Adrenal gland (tissue), 5 donors: ENCODE results near the gene MARCKSL1.

ENCODE experiments used
- CTCF ChIP-seq, 6 experiments: fragments of 450-650 bp in 4 of 6; fragments of 200-600 bp in 2 of 6; sonication (generic) in 1 of 6; IDR thresholded peaks; 1 replicate in 5 of 6; 2 replicates in 1 of 6; pipeline versions ENCODE4 v1.5.1 to v1.8.0; 2016 to 2021; ENCODE audit warnings: antibody characterized with exemption in 6 of 6, mild to moderate bottlenecking in 2 of 6, moderate library complexity in 1 of 6
- POLR2A ChIP-seq, 2 donors: fragments of 450-650 bp; IDR thresholded peaks; one replicate each; pipeline ENCODE4 v1.6.1; 2017; ENCODE audit warnings: antibody characterized with exemption in 2 of 2, mild to moderate bottlenecking in 2 of 2, moderate library complexity in 1 of 2
- donor health status: DM: no; HTN: no; CAD: no.

DNA sequence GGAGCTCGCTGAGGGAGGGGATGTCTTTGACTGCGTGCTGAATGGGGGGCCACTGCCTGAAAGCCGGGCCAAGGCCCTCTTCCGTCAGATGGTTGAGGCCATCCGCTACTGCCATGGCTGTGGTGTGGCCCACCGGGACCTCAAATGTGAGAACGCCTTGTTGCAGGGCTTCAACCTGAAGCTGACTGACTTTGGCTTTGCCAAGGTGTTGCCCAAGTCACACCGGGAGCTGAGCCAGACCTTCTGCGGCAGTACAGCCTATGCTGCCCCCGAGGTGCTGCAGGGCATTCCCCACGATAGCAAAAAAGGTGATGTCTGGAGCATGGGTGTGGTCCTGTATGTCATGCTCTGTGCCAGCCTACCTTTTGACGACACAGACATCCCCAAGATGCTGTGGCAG lies 27.7 kb upstream of the MARCKSL1 start:
- no peak for TF ChIP-seq CTCF (IDR thresholded peaks at IDR 0.05)
- no peak for TF ChIP-seq POLR2A (IDR thresholded peaks at IDR 0.05)
